Neural cell (in vitro differentiated cells): ENCODE results near the gene PBX2. TPM values are rescaled to one million over a fixed set of nuclear protein-coding genes. Genes with fewer than 3 reads are reported as not detected.
"Not testable (repeated sequence)": the region's sequence is repeated elsewhere in the genome, so short reads cannot be mapped to it uniquely, and the experiment has no call there.

Experiments
- H2AFZ ChIP-seq: fragments of 200-600, 300-800 bp; sonication (generic), shearing (Covaris generic); 2 replicates; pipeline ENCODE4 v1.6.0; 2014; ENCODE audit warnings: low read depth, mild to moderate bottlenecking, antibody characterized with exemption, low read length, moderate library complexity
- H3F3A ChIP-seq: fragments of 200-600 bp; shearing (Covaris generic); 2 replicates; pipeline ENCODE4 v1.6.1; 2016; ENCODE audit warnings: mild to moderate bottlenecking, moderate library complexity, mixed read lengths, antibody characterized with exemption, low read length; ENCODE audit not compliant: insufficient read depth, poor library complexity, severe bottlenecking
- H3K27ac ChIP-seq: fragments of 200-600, 300-800 bp; sonication (generic), shearing (Covaris generic); 2 replicates; pipeline ENCODE4 v1.5.1; 2014; ENCODE audit warnings: mild to moderate bottlenecking, low read length, moderate library complexity
- H3K27me3 ChIP-seq: fragments of 300-800, 200-600 bp; sonication (generic), shearing (Covaris generic); 2 replicates; pipeline ENCODE4 v1.6.0; 2014; ENCODE audit warnings: mild to moderate bottlenecking, low read depth, low read length, moderate library complexity; ENCODE audit not compliant: insufficient read depth
- H3K36me3 ChIP-seq: fragments of 300-800, 200-600 bp; sonication (generic), shearing (Covaris generic); 2 replicates; pipeline ENCODE4 v1.5.1; 2014; ENCODE audit warnings: mild to moderate bottlenecking, antibody characterized with exemption, low read length, moderate library complexity; ENCODE audit not compliant: insufficient read depth
- H3K4me2 ChIP-seq: fragments of 300-800, 200-600 bp; sonication (generic), shearing (Covaris generic); 2 replicates; pipeline ENCODE4 v1.6.0; 2014; ENCODE audit warnings: mild to moderate bottlenecking, low read length
- H3K4me3 ChIP-seq: fragments of 300-800, 200-600 bp; sonication (generic), shearing (Covaris generic); 2 replicates; pipeline ENCODE4 v1.5.1; 2014; ENCODE audit warnings: mild to moderate bottlenecking, low read length, moderate library complexity
- H3K79me2 ChIP-seq: fragments of 200-600 bp; shearing (Covaris generic); replicated peaks from 2 replicates; pipeline ENCODE4 v1.6.0; 2014; ENCODE audit warnings: mild to moderate bottlenecking, low read length, moderate library complexity; ENCODE audit not compliant: insufficient read depth
- H3K9ac ChIP-seq: fragments of 300-800, 200-600 bp; sonication (generic), shearing (Covaris generic); 2 replicates; pipeline ENCODE4 v1.6.1; 2016; ENCODE audit warnings: mild to moderate bottlenecking, low read length, mixed read lengths
- H3K9me2 ChIP-seq: fragments of 200-600 bp; shearing (Covaris generic); 2 replicates; pipeline ENCODE4 v1.6.1; 2016; ENCODE audit warnings: mild to moderate bottlenecking, low read length, mixed read lengths; ENCODE audit not compliant: insufficient read depth
- H3K9me3 ChIP-seq: fragments of 200-600, 300-800 bp; sonication (generic), shearing (Covaris generic); 2 replicates; pipeline ENCODE4 v1.6.1; 2016; ENCODE audit warnings: mild to moderate bottlenecking, mixed run types, low read length, moderate library complexity, mixed read lengths
- H4K20me1 ChIP-seq: fragments of 200-600 bp; shearing (Covaris generic); 2 replicates; pipeline ENCODE4 v1.6.1; 2016; ENCODE audit warnings: mild to moderate bottlenecking, mixed run types; ENCODE audit not compliant: insufficient read depth
- CTCF ChIP-seq: fragments of 450-650 bp; IDR thresholded peaks from 2 replicates; pipeline ENCODE4 v1.5.1; 2014; ENCODE audit warnings: antibody characterized with exemption, mild to moderate bottlenecking, moderate library complexity; ENCODE audit not compliant: poor library complexity, severe bottlenecking
- EP300 ChIP-seq: fragments of 450-650 bp; conservative IDR thresholded peaks from 2 replicates; pipeline ENCODE4 v1.6.1; 2014; ENCODE audit warnings: antibody characterized with exemption, mild to moderate bottlenecking, moderate library complexity; ENCODE audit not compliant: poor library complexity, severe bottlenecking
- EZH2 ChIP-seq: fragments of 200-600, 300-800 bp; shearing (Covaris generic), sonication (generic); IDR thresholded peaks from 2 replicates; pipeline ENCODE4 v1.6.1; 2014; ENCODE audit warnings: antibody characterized with exemption, low read length, borderline replicate concordance, mild to moderate bottlenecking; ENCODE audit not compliant: insufficient read depth, poor library complexity, severe bottlenecking
- MXI1 ChIP-seq: fragments of 450-650 bp; conservative IDR thresholded peaks from 2 replicates; pipeline ENCODE4 v1.6.1; 2014; ENCODE audit warnings: antibody characterized with exemption, mild to moderate bottlenecking; ENCODE audit not compliant: poor library complexity, severe bottlenecking
- POLR2AphosphoS5 ChIP-seq: IDR thresholded peaks from 2 replicates; pipeline ENCODE4 v1.6.1; 2012
- RAD21 ChIP-seq: fragments of 450-650 bp; conservative IDR thresholded peaks from 2 replicates; pipeline ENCODE4 v1.6.1; 2014; ENCODE audit warnings: antibody characterized with exemption, mild to moderate bottlenecking, moderate library complexity
- REST ChIP-seq: IDR thresholded peaks from 2 replicates; pipeline ENCODE4 v1.6.1; 2012; ENCODE audit warnings: borderline replicate concordance
- SMC3 ChIP-seq: fragments of 450-650 bp; conservative IDR thresholded peaks from 2 replicates; pipeline ENCODE4 v1.6.1; 2014; ENCODE audit warnings: antibody characterized with exemption, mild to moderate bottlenecking, moderate library complexity; ENCODE audit not compliant: poor library complexity
- TAF1 ChIP-seq: IDR thresholded peaks from 2 replicates; pipeline ENCODE4 v1.6.1; 2012; ENCODE audit warnings: low read depth
- polyA plus RNA-seq: library from polyadenylated mRNA; depleted of rRNA; stranded (reverse); fragments of >200 nt; gene quantifications from 2 replicates; pipeline ENCODE4 v1.2.3, GENCODE V29; 2014

The PBX2 gene
- polyA plus RNA-seq, 1 donor from 2014 or later = 53.2 TPM

- TF ChIP-seq EP300 = no peak
- no peak for TF ChIP-seq REST
- TF ChIP-seq MXI1 = no peak
- TF ChIP-seq RAD21 = no peak
- no peak for TF ChIP-seq TAF1
- no peak for TF ChIP-seq CTCF
- TF ChIP-seq SMC3 = no peak
- no peak for TF ChIP-seq POLR2AphosphoS5
- no peak for TF ChIP-seq EZH2
- H3K79me2 ChIP-seq = no peaks in the 10 kb centered on the region
- no peak overlapping the region for H3K4me2 ChIP-seq
- no peaks in the 10 kb centered on the region for H3K9me2 ChIP-seq
- no peak overlapping the region for H3K9ac ChIP-seq
- no peaks in the 10 kb centered on the region for H3K27me3 ChIP-seq
- no peaks in the 10 kb centered on the region for H4K20me1 ChIP-seq
- no peaks in the 10 kb centered on the region for H3K9me3 ChIP-seq
- H3K27ac ChIP-seq = no peak overlapping the region
- H3K36me3 ChIP-seq = no peaks in the 10 kb centered on the region
- H2AFZ ChIP-seq = no peak overlapping the region
- no peak overlapping the region for H3K4me3 ChIP-seq
- no peaks in the 10 kb centered on the region for H3F3A ChIP-seq
Measured at GRCh38 chr6:32212076-32212760, 22.2 kb upstream of the PBX2 start.

GRCh38 chr6:32211432-32211831 lies 21.4 kb upstream of the PBX2 start:
- H3K9ac ChIP-seq, H3K4me2 ChIP-seq, H3F3A ChIP-seq, H3K27ac ChIP-seq, H3K79me2 ChIP-seq, H2AFZ ChIP-seq, H3K36me3 ChIP-seq, H4K20me1 ChIP-seq, H3K9me2 ChIP-seq, H3K27me3 ChIP-seq, H3K4me3 ChIP-seq, H3K9me3 ChIP-seq: not testable (repeated sequence)

- no peaks in the 10 kb centered on the region for H3K27me3 ChIP-seq
- no peaks in the 10 kb centered on the region for H3F3A ChIP-seq
- TF ChIP-seq SMC3 = no peak
- no peak for TF ChIP-seq TAF1
- no peak for TF ChIP-seq EP300
- TF ChIP-seq MXI1 = no peak
- TF ChIP-seq REST = no peak
- TF ChIP-seq CTCF = no peak
- H4K20me1 ChIP-seq = no peaks in the 10 kb centered on the region
- H3K27ac ChIP-seq = no peak overlapping the region
- H3K4me3 ChIP-seq = no peak overlapping the region
- H3K9ac ChIP-seq = no peak overlapping the region
- H3K9me2 ChIP-seq = no peaks in the 10 kb centered on the region
- H3K9me3 ChIP-seq = no peaks in the 10 kb centered on the region
- H2AFZ ChIP-seq = no peak overlapping the region
- H3K36me3 ChIP-seq = no peaks in the 10 kb centered on the region
- no peaks in the 10 kb centered on the region for H3K79me2 ChIP-seq
- no peak overlapping the region for H3K4me2 ChIP-seq
Measured at GRCh38 chr6:32210191-32210601, 20.2 kb upstream of the PBX2 start.
